IgD-negative memory B cell (primary cell): ENCODE results near the gene VGLL3. TPM values are rescaled to one million over a fixed set of nuclear protein-coding genes. Genes with fewer than 3 reads are reported as not detected.

Experiments used
- polyA plus RNA-seq: library from polyadenylated mRNA; unstranded; fragments of 300-500 nt; fragmentation: Illumina TruSeq; gene quantifications from one replicate; pipeline ENCODE4 v1.2.3, GENCODE V29; 2021

Gene VGLL3
- polyA plus RNA-seq, 1 donor from 2014 or later, result not detected

Other genes with a start within 250 kb of the VGLL3 start
- 59.2 TPM for gene CHMP2B, start 236.2 kb upstream of the VGLL3 start, polyA plus RNA-seq